GM19438 (cell line): ENCODE data around the gene GPC6.

Experiments
- ATAC-seq: cut with Tn5 transposase; IDR thresholded peaks from one replicate; pipeline ENCODE4 v1.9.1; 2021; ENCODE audit warnings: low read depth; ENCODE audit not compliant: unreplicated experiment

GPC6 gene

GRCh38 chr13:94239135-94239534 lies 1012.5 kb downstream of the GPC6 start:
- ATAC-seq, result no peak

GRCh38 chr13:94242554-94242953 lies 1015.9 kb downstream of the GPC6 start:
- no peak for ATAC-seq

- ATAC-seq, result no peak
Observed at GRCh38 chr13:94243551-94243950, 1016.9 kb downstream of the GPC6 start.

- no peak for ATAC-seq
Observed at GRCh38 chr13:94246495-94246894, 1019.9 kb downstream of the GPC6 start.

- ATAC-seq, result no peak
Observed at GRCh38 chr13:94247890-94248289, 1021.3 kb downstream of the GPC6 start.

GRCh38 chr13:94248454-94249228 lies 1022.0 kb downstream of the GPC6 start:
- ATAC-seq, result no peak

GRCh38 chr13:94249512-94249911 lies 1022.9 kb downstream of the GPC6 start:
- ATAC-seq, result no peak

GRCh38 chr13:94251831-94252608 lies 1025.4 kb downstream of the GPC6 start:
- ATAC-seq, result no peak

GRCh38 chr13:94254737-94255136 lies 1028.1 kb downstream of the GPC6 start:
- ATAC-seq, result no peak

GRCh38 chr13:94256721-94257120 lies 1030.1 kb downstream of the GPC6 start:
- ATAC-seq, result no peak

GRCh38 chr13:94259984-94260383 lies 1033.4 kb downstream of the GPC6 start:
- no peak for ATAC-seq

GRCh38 chr13:94261163-94261562 lies 1034.6 kb downstream of the GPC6 start:
- no peak for ATAC-seq

GRCh38 chr13:94263038-94263437 lies 1036.4 kb downstream of the GPC6 start:
- ATAC-seq, result no peak

GRCh38 chr13:94267581-94268366 lies 1041.2 kb downstream of the GPC6 start:
- ATAC-seq, result no peak

- no peak for ATAC-seq
Observed at GRCh38 chr13:94268661-94269060, 1042.1 kb downstream of the GPC6 start.

GRCh38 chr13:94269557-94269956 lies 1043.0 kb downstream of the GPC6 start:
- no peak for ATAC-seq

- ATAC-seq, result no peak
Observed at GRCh38 chr13:94270556-94270955, 1043.9 kb downstream of the GPC6 start.

- ATAC-seq, result no peak
Observed at GRCh38 chr13:94272038-94272437, 1045.4 kb downstream of the GPC6 start.

GRCh38 chr13:94280349-94280748 lies 1053.7 kb downstream of the GPC6 start:
- no peak for ATAC-seq

GRCh38 chr13:94280845-94281244 lies 1054.2 kb downstream of the GPC6 start:
- no peak for ATAC-seq

GRCh38 chr13:94286581-94286980 lies 1060.0 kb downstream of the GPC6 start:
- ATAC-seq, result no peak
